Endothelial cell of umbilical vein (primary cell): ENCODE data around the gene GNG8. TPM values are rescaled to one million over a fixed set of nuclear protein-coding genes. Genes with fewer than 3 reads are reported as not detected.

Source experiments
- BruUV-seq: library from RNA; stranded (reverse); fragments of 400-500 nt; replicated peaks from 2 replicates; lab custom pipeline; 2021; lab: Mats Ljungman, UMichigan
- CTCF ChIA-PET: fragments of 300-600, 350-600 bp; sonication (Branson Sonifier 250); formaldehyde crosslinking; loops from one replicate; lab custom pipeline; 2021; ENCODE audit warnings: antibody characterized with exemption, inconsistent platforms; lab: Charles Lee
- POLR2A ChIA-PET: fragments of 300-600, 350-600 bp; sonication (Branson Sonifier 250); formaldehyde crosslinking; loops from one replicate; lab custom pipeline; 2021; ENCODE audit warnings: antibody characterized with exemption, inconsistent platforms; lab: Charles Lee
- DNase-seq: peaks from one replicate; pipeline ENCODE4 v3.0.0-alpha.2; 2011; ENCODE audit warnings: low read depth, low spot score
- FAIRE-seq: peaks from 2 replicates; lab custom pipeline; 2011; peaks lifted over from hg19 to GRCh38; lab: Jason Lieb, UNC
- H2AFZ ChIP-seq: 2 replicates; pipeline ENCODE4 v1.6.0; 2012; ENCODE audit warnings: low read depth, low read length, control low read depth, inconsistent platforms
- H3K27ac ChIP-seq: 2 replicates; pipeline ENCODE4 v1.5.1; 2011; ENCODE audit warnings: low read depth, mild to moderate bottlenecking, control low read depth, low read length, moderate library complexity; ENCODE audit not compliant: insufficient read depth
- H3K27me3 ChIP-seq, 2 experiments: 2 replicates each; pipeline versions ENCODE4 v1.6.0 to v1.6.1; 2011; ENCODE audit warnings: low read length in 2 of 2, mixed read lengths in 1 of 2; ENCODE audit not compliant: control insufficient read depth in 2 of 2, insufficient read depth in 2 of 2
- H3K36me3 ChIP-seq, 2 experiments: 2 replicates in 1 of 2; 3 replicates in 1 of 2; pipeline ENCODE4 v1.5.1; 2011; ENCODE audit warnings: low read length in 2 of 2, mild to moderate bottlenecking in 1 of 2, moderate library complexity in 1 of 2; ENCODE audit not compliant: control insufficient read depth in 2 of 2, insufficient read depth in 2 of 2; ENCODE audit errors: extremely low read depth in 1 of 2
- H3K4me1 ChIP-seq: 3 replicates; pipeline ENCODE4 v1.5.1; 2011; ENCODE audit warnings: mild to moderate bottlenecking, low read length; ENCODE audit not compliant: control insufficient read depth, insufficient read depth; ENCODE audit errors: extremely low read depth
- H3K4me2 ChIP-seq: 2 replicates; pipeline ENCODE4 v1.6.1; 2011; ENCODE audit warnings: low read length, control low read depth, mixed read lengths; ENCODE audit not compliant: insufficient read depth
- H3K4me3 ChIP-seq, 3 experiments: fragments of 200-600 bp in 1 of 3; sonication (generic), shearing (Covaris generic) in 1 of 3; replicated peaks in 1 of 3; 2 replicates each; pipeline ENCODE4 v1.5.1; 2011 to 2016; ENCODE audit warnings: control low read depth in 3 of 3, low read length in 3 of 3, mild to moderate bottlenecking in 2 of 3, inconsistent platforms in 1 of 3, low read depth in 1 of 3, moderate library complexity in 1 of 3; ENCODE audit not compliant: insufficient read depth in 1 of 3
- H3K79me2 ChIP-seq: 2 replicates; pipeline ENCODE4 v1.6.0; 2012; ENCODE audit warnings: low read length, inconsistent platforms; ENCODE audit not compliant: control insufficient read depth, insufficient read depth
- H3K9ac ChIP-seq: replicated peaks from 2 replicates; pipeline ENCODE3; 2011; ENCODE audit warnings: low read length, control low read depth; ENCODE audit not compliant: insufficient read depth; ENCODE audit errors: extremely low read depth
- H3K9me1 ChIP-seq: replicated peaks from 3 replicates; pipeline ENCODE4 v1.6.0; 2011; ENCODE audit warnings: mild to moderate bottlenecking, low read length; ENCODE audit not compliant: control insufficient read depth, insufficient read depth; ENCODE audit errors: extremely low read depth
- H3K9me3 ChIP-seq: replicated peaks from 2 replicates; pipeline ENCODE4 v1.5.1; 2012; ENCODE audit warnings: low read length, inconsistent platforms; ENCODE audit not compliant: control insufficient read depth, insufficient read depth
- H4K20me1 ChIP-seq: replicated peaks from 2 replicates; pipeline ENCODE3; 2011; ENCODE audit warnings: mild to moderate bottlenecking, low read length; ENCODE audit not compliant: control insufficient read depth, insufficient read depth; ENCODE audit errors: extremely low read depth
- EZH2 ChIP-seq: IDR thresholded peaks from 2 replicates; pipeline ENCODE4 v1.6.1; 2012; ENCODE audit warnings: borderline replicate concordance, low read depth, mild to moderate bottlenecking, moderate library complexity, low read length, inconsistent platforms; ENCODE audit not compliant: severe bottlenecking
- FOS ChIP-seq: IDR thresholded peaks from 2 replicates; pipeline ENCODE4 v1.6.1; 2011; ENCODE audit warnings: mild to moderate bottlenecking, low read length, moderate library complexity, borderline replicate concordance; ENCODE audit not compliant: insufficient read depth
- GATA2 ChIP-seq: IDR thresholded peaks from 2 replicates; pipeline ENCODE4 v1.7.0; 2011; ENCODE audit warnings: low read depth, mild to moderate bottlenecking, moderate library complexity, mixed read lengths, low read length; ENCODE audit not compliant: insufficient read length, insufficient read depth
- MYC ChIP-seq: IDR thresholded peaks from one replicate; pipeline ENCODE4 v1.6.1; 2011; ENCODE audit warnings: mild to moderate bottlenecking, low read depth, low read length
- dilution Hi-C: fragments of 300-500 bp; cut with MboI; formaldehyde crosslinking; loops from one replicate; pipeline ENCODE4 v1.15.0; 2019; ENCODE audit warnings: low sequenced_read_pairs; ENCODE audit not compliant: extremely low pct_ligation_motif_present
- intact Hi-C: fragments of 100-400 bp; cut with micrococcal nuclease; formaldehyde crosslinking; loops from one replicate; pipeline ENCODE4 v1.10.0; 2022
- polyA plus RNA-seq, 4 experiments: library from polyadenylated mRNA; depleted of rRNA in 3 of 4; stranded (reverse) in 3 of 4; unstranded in 1 of 4; fragments of >200 nt; gene quantifications; 2 replicates each; pipeline versions ENCODE4 v1.2.1 to v1.2.3, GENCODE V29; 2011 to 2012; ENCODE audit warnings: missing spikeins in 1 of 4
- total RNA-seq: library from RNA; stranded (reverse); gene quantifications from 2 replicates; pipeline ENCODE4 v1.2.3, GENCODE V29; 2021
- TF ChIP-seq, protein P1 (sequence below), 2 donors: IDR thresholded peaks; 1 replicate in 1 of 2; 2 replicates in 1 of 2; pipeline ENCODE4 v1.5.1; 2011; ENCODE audit warnings: low read length in 2 of 2, mild to moderate bottlenecking in 2 of 2, moderate library complexity in 2 of 2, control low read depth in 1 of 2, inconsistent platforms in 1 of 2, low read depth in 1 of 2; ENCODE audit not compliant: insufficient read depth in 1 of 2; ENCODE audit errors: extremely low read depth in 1 of 2

GNG8 gene
- total and polyA plus RNA-seq, 2 donors (not counting 3 experiments of a cell fraction or from before 2014, with no cell fraction given) = not detected

DNA sequence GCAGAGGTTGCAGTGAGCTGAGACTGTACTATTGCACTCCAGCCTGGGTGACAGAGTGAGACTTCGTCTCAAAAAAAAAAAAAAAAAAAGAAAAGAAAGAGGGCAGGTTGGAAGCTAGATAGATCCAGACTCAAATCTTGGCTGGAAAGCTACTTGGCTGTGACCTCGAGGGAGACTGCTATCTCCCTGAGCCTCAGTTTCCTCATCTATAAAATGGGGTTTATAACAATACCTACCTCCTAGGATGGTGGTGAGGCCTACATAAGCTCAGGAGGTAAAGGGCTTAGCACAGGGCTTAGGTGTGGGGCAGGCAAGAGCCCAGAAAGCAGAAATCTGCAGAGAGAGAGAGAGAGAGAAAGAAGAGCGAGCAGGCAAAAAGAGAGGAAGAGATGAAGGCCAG, 49.2 kb upstream of the GNG8 start:
- ChIA-PET POLR2A (no interaction called here), CTCF (interaction anchor here (0.7 kb wide), 1 partner anchor 9 kb away, joined by 3 read pairs; no protein-coding TSS in a partner anchor)
- DNase-seq (no peak), FAIRE-seq (no peak)
- H3K79me2 ChIP-seq = no peaks in the 10 kb centered on the region
- H4K20me1 ChIP-seq = no peaks in the 10 kb centered on the region
- no peaks in the 10 kb centered on the region for H3K4me1 ChIP-seq
- no peak overlapping the region for H3K4me3 ChIP-seq
- BruUV-seq = no TSS peak
- no peak overlapping the region for H3K9ac ChIP-seq
- intact Hi-C loops (no loop called here), dilution Hi-C loops (no loop called here)
- no peaks in the 10 kb centered on the region for H3K9me1 ChIP-seq
- no peak for TF ChIP-seq MYC
- no peak for TF ChIP-seq FOS
- TF ChIP-seq GATA2 = no peak
- TF ChIP-seq, protein P1, sequence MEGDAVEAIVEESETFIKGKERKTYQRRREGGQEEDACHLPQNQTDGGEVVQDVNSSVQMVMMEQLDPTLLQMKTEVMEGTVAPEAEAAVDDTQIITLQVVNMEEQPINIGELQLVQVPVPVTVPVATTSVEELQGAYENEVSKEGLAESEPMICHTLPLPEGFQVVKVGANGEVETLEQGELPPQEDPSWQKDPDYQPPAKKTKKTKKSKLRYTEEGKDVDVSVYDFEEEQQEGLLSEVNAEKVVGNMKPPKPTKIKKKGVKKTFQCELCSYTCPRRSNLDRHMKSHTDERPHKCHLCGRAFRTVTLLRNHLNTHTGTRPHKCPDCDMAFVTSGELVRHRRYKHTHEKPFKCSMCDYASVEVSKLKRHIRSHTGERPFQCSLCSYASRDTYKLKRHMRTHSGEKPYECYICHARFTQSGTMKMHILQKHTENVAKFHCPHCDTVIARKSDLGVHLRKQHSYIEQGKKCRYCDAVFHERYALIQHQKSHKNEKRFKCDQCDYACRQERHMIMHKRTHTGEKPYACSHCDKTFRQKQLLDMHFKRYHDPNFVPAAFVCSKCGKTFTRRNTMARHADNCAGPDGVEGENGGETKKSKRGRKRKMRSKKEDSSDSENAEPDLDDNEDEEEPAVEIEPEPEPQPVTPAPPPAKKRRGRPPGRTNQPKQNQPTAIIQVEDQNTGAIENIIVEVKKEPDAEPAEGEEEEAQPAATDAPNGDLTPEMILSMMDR (IDR thresholded peaks at IDR 0.05; ENCODE audit: extremely low read depth in 1 of 2, insufficient read depth in 1 of 2, low read depth in 1 of 2, low read length in 2 of 2) = no peak
- TF ChIP-seq EZH2 = no peak
- no peaks in the 10 kb centered on the region for H3K27me3 ChIP-seq
- H3K4me2 ChIP-seq = no peak overlapping the region
- H3K9me3 ChIP-seq = no peaks in the 10 kb centered on the region
- no peak overlapping the region for H3K27ac ChIP-seq
- H3K36me3 ChIP-seq = peaks cover 9 to 44% of the 10 kb centered on the region in 2 experiments
- H2AFZ ChIP-seq = no peak overlapping the region
